OCI-LY3 (cell line): ENCODE results near the gene GVQW3.

ENCODE experiments used
- CTCF ChIP-seq: fragments of 200-600, 300-600 bp; sonication (generic); IDR thresholded peaks from 2 replicates; pipeline ENCODE4 v1.5.1; 2014; ENCODE audit warnings: antibody characterized with exemption, low read length, low read depth
- EZH2phosphoT487 ChIP-seq: fragments of 200-600 bp; shearing (Covaris generic); IDR thresholded peaks from 2 replicates; pipeline ENCODE4 v1.6.1; 2018; ENCODE audit warnings: antibody characterized with exemption, mixed run types, low read depth

- no peak for TF ChIP-seq CTCF
- no peak for TF ChIP-seq EZH2phosphoT487
Measured at GRCh38 chr11:76365038-76365679, 16.0 kb upstream of the GVQW3 start.
